ENCODE results near the gene KIFAP3.

Gene KIFAP3

GRCh38 chr1:169909499-169909898 is 165.0 kb downstream of the KIFAP3 start:
- TF ChIP-seq CTCF (conservative IDR thresholded peaks at IDR 0.05): no peak

GRCh38 chr1:169906938-169907337 is 167.6 kb downstream of the KIFAP3 start:
- H3K27ac ChIP-seq: no peak overlapping the region
- TF ChIP-seq CTCF (conservative IDR thresholded peaks at IDR 0.05): no peak

More at GRCh38 chr1:169909499-169909898, 165.0 kb downstream of the KIFAP3 start:
- H3K27ac ChIP-seq: no peak overlapping the region

- TF ChIP-seq CTCF (conservative IDR thresholded peaks at IDR 0.05): no peak
- H3K27ac ChIP-seq: no peak overlapping the region
These were observed 169.7 kb downstream of the KIFAP3 start for GRCh38 chr1:169904834-169905233.

- no peak overlapping the region for H3K27ac ChIP-seq
- no peak for TF ChIP-seq CTCF (conservative IDR thresholded peaks at IDR 0.05)
These were observed 171.7 kb downstream of the KIFAP3 start for GRCh38 chr1:169902751-169903150.

GRCh38 chr1:169901115-169901514 is 173.4 kb downstream of the KIFAP3 start:
- TF ChIP-seq CTCF (conservative IDR thresholded peaks at IDR 0.05): no peak
- H3K27ac ChIP-seq: no peak overlapping the region

GRCh38 chr1:169900571-169900970 is 173.9 kb downstream of the KIFAP3 start:
- H3K27ac ChIP-seq: no peak overlapping the region
- no peak for TF ChIP-seq CTCF (conservative IDR thresholded peaks at IDR 0.05)

GRCh38 chr1:169899519-169900217 is 174.8 kb downstream of the KIFAP3 start:
- TF ChIP-seq CTCF (conservative IDR thresholded peaks at IDR 0.05): no peak

More at GRCh38 chr1:169899519-169900217, 174.8 kb downstream of the KIFAP3 start:
- no peak overlapping the region for H3K27ac ChIP-seq
